HG03139 (cell line): Measurements from ENCODE around the gene ZBTB40.

Experiments used
- ATAC-seq: cut with Tn5 transposase; IDR thresholded peaks from one replicate; pipeline ENCODE4 v1.9.1; 2021; ENCODE audit not compliant: unreplicated experiment

ZBTB40 gene

GRCh38 chr1:22451702-22452480 lies at the start of gene ZBTB40:
Gene ZBTB40 (plus strand): TSS chr1:22451851. CDS start chr1:22489949, 38,098 bp downstream.
- ATAC-seq, result peak; percentile 73

- no peak for ATAC-seq
Observed at GRCh38 chr1:22402356-22403053, 49.1 kb upstream of the ZBTB40 start.

GRCh38 chr1:22404486-22404885 lies 47.2 kb upstream of the ZBTB40 start:
- no peak for ATAC-seq

GRCh38 chr1:22406722-22407495 lies 44.7 kb upstream of the ZBTB40 start:
- no peak for ATAC-seq

- no peak for ATAC-seq
Observed at GRCh38 chr1:22408230-22408629, 43.4 kb upstream of the ZBTB40 start.

- no peak for ATAC-seq
Observed at GRCh38 chr1:22410401-22410800, 41.2 kb upstream of the ZBTB40 start.

GRCh38 chr1:22410928-22411495 lies 40.6 kb upstream of the ZBTB40 start:
- no peak for ATAC-seq

- no peak for ATAC-seq
Observed at GRCh38 chr1:22411589-22411988, 40.1 kb upstream of the ZBTB40 start.

- ATAC-seq, result no peak
Observed at GRCh38 chr1:22412932-22413727, 38.5 kb upstream of the ZBTB40 start.

- ATAC-seq, result no peak
Observed at GRCh38 chr1:22413799-22414198, 37.9 kb upstream of the ZBTB40 start.

GRCh38 chr1:22414244-22414751 lies 37.4 kb upstream of the ZBTB40 start:
- no peak for ATAC-seq

- no peak for ATAC-seq
Observed at GRCh38 chr1:22415489-22415888, 36.2 kb upstream of the ZBTB40 start.

GRCh38 chr1:22416555-22417454 lies 34.8 kb upstream of the ZBTB40 start:
- ATAC-seq, result no peak

GRCh38 chr1:22417466-22417865 lies 34.2 kb upstream of the ZBTB40 start:
- ATAC-seq, result no peak

- ATAC-seq, result no peak
Observed at GRCh38 chr1:22418312-22418711, 33.3 kb upstream of the ZBTB40 start.

GRCh38 chr1:22418933-22419382 lies 32.7 kb upstream of the ZBTB40 start:
- ATAC-seq, result no peak

GRCh38 chr1:22420455-22421053 lies 31.1 kb upstream of the ZBTB40 start:
- ATAC-seq, result no peak

GRCh38 chr1:22426781-22427180 lies 24.9 kb upstream of the ZBTB40 start:
- no peak for ATAC-seq

GRCh38 chr1:22428672-22429071 lies 23.0 kb upstream of the ZBTB40 start:
- ATAC-seq, result peak; percentile 56
